ENCODE results near the gene SLFNL1.

DNA sequence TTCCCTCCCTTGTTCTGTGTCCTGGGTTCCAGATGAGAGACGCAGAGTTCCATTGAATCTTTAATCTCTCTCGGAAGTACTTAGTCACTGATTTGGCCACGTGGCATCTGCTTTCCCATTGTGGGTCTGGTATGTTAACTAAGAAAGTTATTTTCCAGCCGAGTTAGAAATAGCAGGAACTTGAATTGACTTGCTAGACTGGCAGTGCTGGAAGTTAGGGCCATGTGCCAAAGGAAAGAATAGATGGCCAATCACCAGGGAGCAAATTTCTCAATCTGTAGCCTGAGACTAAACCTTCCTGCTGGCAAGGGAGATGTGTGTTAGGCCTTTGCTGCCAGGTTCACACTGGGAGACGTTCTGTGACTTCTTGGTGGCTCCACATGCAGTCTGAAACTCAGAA, 24.2 kb upstream of the SLFNL1 start:
- TF ChIP-seq, protein P1, sequence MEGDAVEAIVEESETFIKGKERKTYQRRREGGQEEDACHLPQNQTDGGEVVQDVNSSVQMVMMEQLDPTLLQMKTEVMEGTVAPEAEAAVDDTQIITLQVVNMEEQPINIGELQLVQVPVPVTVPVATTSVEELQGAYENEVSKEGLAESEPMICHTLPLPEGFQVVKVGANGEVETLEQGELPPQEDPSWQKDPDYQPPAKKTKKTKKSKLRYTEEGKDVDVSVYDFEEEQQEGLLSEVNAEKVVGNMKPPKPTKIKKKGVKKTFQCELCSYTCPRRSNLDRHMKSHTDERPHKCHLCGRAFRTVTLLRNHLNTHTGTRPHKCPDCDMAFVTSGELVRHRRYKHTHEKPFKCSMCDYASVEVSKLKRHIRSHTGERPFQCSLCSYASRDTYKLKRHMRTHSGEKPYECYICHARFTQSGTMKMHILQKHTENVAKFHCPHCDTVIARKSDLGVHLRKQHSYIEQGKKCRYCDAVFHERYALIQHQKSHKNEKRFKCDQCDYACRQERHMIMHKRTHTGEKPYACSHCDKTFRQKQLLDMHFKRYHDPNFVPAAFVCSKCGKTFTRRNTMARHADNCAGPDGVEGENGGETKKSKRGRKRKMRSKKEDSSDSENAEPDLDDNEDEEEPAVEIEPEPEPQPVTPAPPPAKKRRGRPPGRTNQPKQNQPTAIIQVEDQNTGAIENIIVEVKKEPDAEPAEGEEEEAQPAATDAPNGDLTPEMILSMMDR (conservative IDR thresholded peaks at IDR 0.05; ENCODE audit: low read length): no peak
- no peak for TF ChIP-seq EZH2phosphoT487 (IDR thresholded peaks at IDR 0.05; ENCODE audit: borderline replicate concordance)
